Gastrocnemius medialis (tissue), 4 donors: ENCODE measurements around the gene BPIFB2.

Experiments
- POLR2A ChIP-seq, 2 donors: fragments of 450-650 bp; IDR thresholded peaks; one replicate each; pipeline ENCODE4 v1.6.1; 2017; ENCODE audit warnings: antibody characterized with exemption in 2 of 2, mild to moderate bottlenecking in 2 of 2, moderate library complexity in 2 of 2
- TF ChIP-seq, protein P1 (sequence below), 5 experiments: fragments of 450-650 bp in 3 of 5; fragments of 200-600 bp in 2 of 5; sonication (generic) in 2 of 5; IDR thresholded peaks in 4 of 5; conservative IDR thresholded peaks in 1 of 5; 1 replicate in 4 of 5; 2 replicates in 1 of 5; pipeline ENCODE4 v1.5.1; 2016 to 2019; ENCODE audit warnings: antibody characterized with exemption in 5 of 5, mild to moderate bottlenecking in 3 of 5, moderate library complexity in 3 of 5

DNA sequence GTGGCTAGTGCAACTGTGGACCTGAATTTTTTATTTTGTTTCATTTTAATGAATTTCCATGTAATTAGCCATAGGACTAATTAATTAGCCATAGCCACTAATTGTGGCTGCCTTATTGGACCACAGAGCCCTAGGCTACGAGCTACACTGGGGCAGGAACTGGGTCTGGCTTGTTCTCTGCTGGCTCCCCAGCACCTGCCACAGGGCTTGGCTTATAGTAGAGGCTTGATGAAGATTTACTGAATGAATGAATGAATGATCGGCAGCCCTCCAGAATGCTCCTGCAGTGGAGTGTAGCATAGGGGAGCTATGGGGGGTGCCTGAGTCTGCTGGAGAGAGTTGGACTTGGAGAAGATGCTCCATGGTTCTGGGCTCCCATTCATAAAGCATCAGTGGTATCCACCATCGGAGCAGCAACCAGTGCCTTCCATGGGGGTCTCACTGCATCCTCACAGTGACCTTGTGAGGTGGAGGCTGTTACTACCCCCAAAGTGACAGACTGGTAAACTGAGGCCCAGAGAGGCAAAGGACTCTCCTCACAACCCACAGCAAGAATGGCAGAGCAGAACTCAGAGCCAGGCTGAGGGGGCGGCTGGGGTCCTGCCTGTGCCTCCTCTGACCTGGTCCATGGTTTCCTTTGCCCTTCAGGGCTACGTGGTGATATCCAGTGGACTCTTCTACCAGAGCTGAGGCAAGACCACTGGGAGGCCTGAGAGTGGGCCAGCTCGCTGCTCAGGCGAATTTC lies 15.4 kb downstream of the BPIFB2 start:
- TF ChIP-seq, protein P1, sequence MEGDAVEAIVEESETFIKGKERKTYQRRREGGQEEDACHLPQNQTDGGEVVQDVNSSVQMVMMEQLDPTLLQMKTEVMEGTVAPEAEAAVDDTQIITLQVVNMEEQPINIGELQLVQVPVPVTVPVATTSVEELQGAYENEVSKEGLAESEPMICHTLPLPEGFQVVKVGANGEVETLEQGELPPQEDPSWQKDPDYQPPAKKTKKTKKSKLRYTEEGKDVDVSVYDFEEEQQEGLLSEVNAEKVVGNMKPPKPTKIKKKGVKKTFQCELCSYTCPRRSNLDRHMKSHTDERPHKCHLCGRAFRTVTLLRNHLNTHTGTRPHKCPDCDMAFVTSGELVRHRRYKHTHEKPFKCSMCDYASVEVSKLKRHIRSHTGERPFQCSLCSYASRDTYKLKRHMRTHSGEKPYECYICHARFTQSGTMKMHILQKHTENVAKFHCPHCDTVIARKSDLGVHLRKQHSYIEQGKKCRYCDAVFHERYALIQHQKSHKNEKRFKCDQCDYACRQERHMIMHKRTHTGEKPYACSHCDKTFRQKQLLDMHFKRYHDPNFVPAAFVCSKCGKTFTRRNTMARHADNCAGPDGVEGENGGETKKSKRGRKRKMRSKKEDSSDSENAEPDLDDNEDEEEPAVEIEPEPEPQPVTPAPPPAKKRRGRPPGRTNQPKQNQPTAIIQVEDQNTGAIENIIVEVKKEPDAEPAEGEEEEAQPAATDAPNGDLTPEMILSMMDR (IDR thresholded peaks at IDR 0.05 in 4 of 5, conservative IDR thresholded peaks at IDR 0.05 in 1 of 5), result no peak
- no peak for TF ChIP-seq POLR2A (IDR thresholded peaks at IDR 0.05)
